ENCODE measurements around the gene UBAC1.
"Not testable (repeated sequence)": the region's sequence is repeated elsewhere in the genome, so short reads cannot be mapped to it uniquely, and the experiment has no call there.

UBAC1 gene

GRCh38 chr9:135895202-135895848 lies 65.8 kb downstream of the UBAC1 start:
- no peak for FAIRE-seq

- FAIRE-seq, result no peak
Measured at GRCh38 chr9:135893104-135893503, 68.1 kb downstream of the UBAC1 start.

- not testable (repeated sequence) for FAIRE-seq
Measured at GRCh38 chr9:135892327-135892726, 68.8 kb downstream of the UBAC1 start.

GRCh38 chr9:135891027-135891631 lies 70.0 kb downstream of the UBAC1 start:
- no peak for FAIRE-seq

- no peak for FAIRE-seq
Measured at GRCh38 chr9:135890190-135891026, 70.8 kb downstream of the UBAC1 start.

GRCh38 chr9:135889564-135890189 lies 71.5 kb downstream of the UBAC1 start:
- FAIRE-seq, result no peak

GRCh38 chr9:135888766-135889394 lies 72.3 kb downstream of the UBAC1 start:
- FAIRE-seq, result no peak

- FAIRE-seq, result no peak
Measured at GRCh38 chr9:135888126-135888765, 72.9 kb downstream of the UBAC1 start.

GRCh38 chr9:135887585-135888050 lies 73.6 kb downstream of the UBAC1 start:
- FAIRE-seq, result no peak

GRCh38 chr9:135887021-135887507 lies 74.1 kb downstream of the UBAC1 start:
- FAIRE-seq, result no peak

GRCh38 chr9:135886147-135886981 lies 74.8 kb downstream of the UBAC1 start:
- FAIRE-seq, result no peak

- no peak for FAIRE-seq
Measured at GRCh38 chr9:135885100-135885853, 75.9 kb downstream of the UBAC1 start.

- no peak for FAIRE-seq
Measured at GRCh38 chr9:135884328-135885035, 76.7 kb downstream of the UBAC1 start.

- FAIRE-seq, result no peak
Measured at GRCh38 chr9:135883410-135884089, 77.6 kb downstream of the UBAC1 start.

Data from TTC549 (cell line).